ENCODE measurements around the gene FEV. TPM values are rescaled to one million over a fixed set of nuclear protein-coding genes. Genes with fewer than 3 reads are reported as not detected.
A peak's percentile ranks its signal among the peaks of the same experiment; 100 is the strongest.

The FEV gene
- polyA plus RNA-seq, 1 donor from 2014 or later: not detected

- Mint-ChIP-seq H3K27ac (peak overlapping the region in 1 of 3 donors; percentile 58), H3K27me3 (peaks cover 44% of the 10 kb centered on the region), H3K4me1 (peaks cover 10 to 16% (median 14%) of the 10 kb centered on the region in 3 donors), H3K4me3 (peak overlapping the region; percentile 30 to 91 (median 72)), H3K9me3 (no peaks in the 10 kb centered on the region), H3K36me3 (no peaks in the 10 kb centered on the region)
Measured at GRCh38 chr2:218979846-218980734, 4.9 kb downstream of the FEV start.

GRCh38 chr2:218975060-218975777, 9.8 kb downstream of the FEV start:
- Mint-ChIP-seq H3K4me3 (no peak overlapping the region), H3K27me3 (peaks cover 38% of the 10 kb centered on the region), H3K27ac (no peak overlapping the region), H3K36me3 (no peaks in the 10 kb centered on the region), H3K9me3 (no peaks in the 10 kb centered on the region), H3K4me1 (peaks cover 2 to 5% (median 2%) of the 10 kb centered on the region in 3 donors)

- H3K36me3 Mint-ChIP-seq: no peaks in the 10 kb centered on the region
Measured at GRCh38 chr2:218970894-218971293, 14.1 kb downstream of the FEV start.

GRCh38 chr2:218964041-218964771, 20.8 kb downstream of the FEV start:
- H3K27ac Mint-ChIP-seq: no peak overlapping the region
- H3K36me3 Mint-ChIP-seq: no peaks in the 10 kb centered on the region
- peak overlapping the region in 1 of 4 donors; percentile 38 for H3K4me3 Mint-ChIP-seq
- peaks cover 0 to 2% (median 0%) of the 10 kb centered on the region in 3 donors for H3K9me3 Mint-ChIP-seq
- peaks cover 47% of the 10 kb centered on the region for H3K27me3 Mint-ChIP-seq
- H3K4me1 Mint-ChIP-seq: peaks cover 0 to 4% (median 4%) of the 10 kb centered on the region in 3 donors

More at GRCh38 chr2:218970894-218971293, 14.1 kb downstream of the FEV start:
- Mint-ChIP-seq H3K4me1 (no peaks in the 10 kb centered on the region), H3K27me3 (peaks cover 26% of the 10 kb centered on the region), H3K9me3 (peaks cover 0 to 2% (median 0%) of the 10 kb centered on the region in 3 donors), H3K27ac (no peak overlapping the region), H3K4me3 (no peak overlapping the region)

GRCh38 chr2:218963601-218964000, 21.4 kb downstream of the FEV start:
- peaks cover 0 to 6% (median 4%) of the 10 kb centered on the region in 3 donors for H3K4me1 Mint-ChIP-seq
- H3K27me3 Mint-ChIP-seq: peaks cover 46% of the 10 kb centered on the region
- peaks cover 0 to 2% (median 0%) of the 10 kb centered on the region in 3 donors for H3K9me3 Mint-ChIP-seq
- peak overlapping the region in 1 of 3 donors; percentile 6 for H3K27ac Mint-ChIP-seq
- no peaks in the 10 kb centered on the region for H3K36me3 Mint-ChIP-seq
- peak overlapping the region in 1 of 4 donors; percentile 38 for H3K4me3 Mint-ChIP-seq

GRCh38 chr2:218962859-218963492, 22.0 kb downstream of the FEV start:
- peaks cover 0 to 6% (median 4%) of the 10 kb centered on the region in 3 donors for H3K4me1 Mint-ChIP-seq
- H3K36me3 Mint-ChIP-seq: no peaks in the 10 kb centered on the region
- peaks cover 0 to 2% (median 0%) of the 10 kb centered on the region in 3 donors for H3K9me3 Mint-ChIP-seq
- no peak overlapping the region for H3K27ac Mint-ChIP-seq
- peak overlapping the region in 1 of 4 donors; percentile 63 for H3K4me3 Mint-ChIP-seq
- peaks cover 44% of the 10 kb centered on the region for H3K27me3 Mint-ChIP-seq

GRCh38 chr2:218961651-218962570, 23.1 kb downstream of the FEV start:
- Mint-ChIP-seq H3K4me3 (peak overlapping the region in 2 of 4 donors; percentile 23 to 79), H3K9me3 (peaks cover 0 to 2% (median 0%) of the 10 kb centered on the region in 3 donors), H3K27me3 (peaks cover 46% of the 10 kb centered on the region), H3K36me3 (no peaks in the 10 kb centered on the region), H3K27ac (no peak overlapping the region), H3K4me1 (peaks cover 0 to 6% (median 4%) of the 10 kb centered on the region in 3 donors)

- H3K4me1 Mint-ChIP-seq: peaks cover 0 to 6% (median 4%) of the 10 kb centered on the region in 3 donors
- H3K9me3 Mint-ChIP-seq: peaks cover 0 to 2% (median 0%) of the 10 kb centered on the region in 3 donors
- peaks cover 46% of the 10 kb centered on the region for H3K27me3 Mint-ChIP-seq
- no peak overlapping the region for H3K27ac Mint-ChIP-seq
- peak overlapping the region in 2 of 4 donors; percentile 71 to 79 for H3K4me3 Mint-ChIP-seq
- H3K36me3 Mint-ChIP-seq: no peaks in the 10 kb centered on the region
Measured at GRCh38 chr2:218961229-218961628, 23.8 kb downstream of the FEV start.

GRCh38 chr2:218960309-218961165, 24.4 kb downstream of the FEV start:
- Mint-ChIP-seq H3K27me3 (peaks cover 43% of the 10 kb centered on the region), H3K27ac (peak overlapping the region in 1 of 3 donors; percentile 50), H3K36me3 (no peaks in the 10 kb centered on the region), H3K4me3 (peak overlapping the region; percentile 65 to 91 (median 78)), H3K4me1 (peaks cover 0 to 6% (median 4%) of the 10 kb centered on the region in 3 donors), H3K9me3 (peaks cover 0 to 2% (median 0%) of the 10 kb centered on the region in 3 donors)

GRCh38 chr2:218959761-218960308, 25.1 kb downstream of the FEV start:
- H3K36me3 Mint-ChIP-seq: no peaks in the 10 kb centered on the region
- peaks cover 0 to 6% (median 4%) of the 10 kb centered on the region in 3 donors for H3K4me1 Mint-ChIP-seq
- H3K27me3 Mint-ChIP-seq: peaks cover 47% of the 10 kb centered on the region
- H3K27ac Mint-ChIP-seq: peak overlapping the region in 2 of 3 donors; percentile 28 to 50
- peak overlapping the region in 2 of 4 donors; percentile 12 to 75 for H3K4me3 Mint-ChIP-seq
- peaks cover 0 to 2% (median 0%) of the 10 kb centered on the region in 3 donors for H3K9me3 Mint-ChIP-seq

- Mint-ChIP-seq H3K36me3 (no peaks in the 10 kb centered on the region), H3K9me3 (peaks cover 0 to 2% (median 0%) of the 10 kb centered on the region in 3 donors), H3K4me1 (peaks cover 0 to 6% (median 4%) of the 10 kb centered on the region in 3 donors), H3K27me3 (peaks cover 41% of the 10 kb centered on the region), H3K27ac (peak within 1 kb of the TSS in 2 of 3 donors; percentile 28 to 50), H3K4me3 (peak within 1 kb of the TSS; percentile 70 to 91 (median 82))
Measured at GRCh38 chr2:218959141-218959731, 25.7 kb downstream of the FEV start, which contains the start of gene CDK5R2. Gene CDK5R2, plus strand, starts transcription at chr2:218959666. Its CDS starts 155 bp downstream, at chr2:218959821.

GRCh38 chr2:218958276-218958675, 26.7 kb downstream of the FEV start:
- Mint-ChIP-seq H3K27me3 (peaks cover 36% of the 10 kb centered on the region), H3K4me3 (peak overlapping the region; percentile 8 to 80 (median 64)), H3K36me3 (no peaks in the 10 kb centered on the region), H3K27ac (no peak overlapping the region), H3K4me1 (peaks cover 0 to 6% (median 4%) of the 10 kb centered on the region in 3 donors), H3K9me3 (peaks cover 0 to 2% (median 0%) of the 10 kb centered on the region in 3 donors)
